Panc1 (cell line): ENCODE measurements around the gene WDR33.

Source experiments
- POLR2AphosphoS5 ChIP-seq: IDR thresholded peaks from 2 replicates; pipeline ENCODE4 v1.6.1; 2012; ENCODE audit warnings: mild to moderate bottlenecking, low read depth, low read length, moderate library complexity
- SIN3A ChIP-seq: IDR thresholded peaks from 2 replicates; pipeline ENCODE4 v1.6.1; 2012; ENCODE audit warnings: low read depth, mild to moderate bottlenecking, low read length, moderate library complexity, borderline replicate concordance; ENCODE audit not compliant: insufficient read depth
- TF ChIP-seq, protein P1 (sequence below): fragments of 450-650 bp; IDR thresholded peaks from 2 replicates; pipeline ENCODE4 v1.5.1; 2017; ENCODE audit warnings: mild to moderate bottlenecking

DNA sequence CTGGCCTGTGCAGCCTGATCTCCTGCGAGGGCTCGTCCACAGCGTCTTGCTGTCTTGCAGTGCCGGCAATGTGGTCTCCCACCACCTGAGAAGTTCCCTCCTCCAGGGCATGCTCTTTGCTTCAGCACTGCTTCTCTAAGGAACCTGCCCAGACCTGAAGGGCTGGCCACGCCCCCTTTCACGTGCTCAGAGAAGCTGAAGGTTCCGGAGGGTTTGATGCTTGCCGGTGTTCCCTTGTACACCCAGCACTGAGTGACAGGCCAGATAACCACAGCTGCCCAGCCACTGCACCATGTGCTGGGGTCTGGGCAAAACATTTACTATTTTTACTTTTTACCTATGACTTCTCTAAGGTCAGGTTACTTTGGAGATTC, 48.7 kb upstream of the WDR33 start:
- TF ChIP-seq, protein P1, sequence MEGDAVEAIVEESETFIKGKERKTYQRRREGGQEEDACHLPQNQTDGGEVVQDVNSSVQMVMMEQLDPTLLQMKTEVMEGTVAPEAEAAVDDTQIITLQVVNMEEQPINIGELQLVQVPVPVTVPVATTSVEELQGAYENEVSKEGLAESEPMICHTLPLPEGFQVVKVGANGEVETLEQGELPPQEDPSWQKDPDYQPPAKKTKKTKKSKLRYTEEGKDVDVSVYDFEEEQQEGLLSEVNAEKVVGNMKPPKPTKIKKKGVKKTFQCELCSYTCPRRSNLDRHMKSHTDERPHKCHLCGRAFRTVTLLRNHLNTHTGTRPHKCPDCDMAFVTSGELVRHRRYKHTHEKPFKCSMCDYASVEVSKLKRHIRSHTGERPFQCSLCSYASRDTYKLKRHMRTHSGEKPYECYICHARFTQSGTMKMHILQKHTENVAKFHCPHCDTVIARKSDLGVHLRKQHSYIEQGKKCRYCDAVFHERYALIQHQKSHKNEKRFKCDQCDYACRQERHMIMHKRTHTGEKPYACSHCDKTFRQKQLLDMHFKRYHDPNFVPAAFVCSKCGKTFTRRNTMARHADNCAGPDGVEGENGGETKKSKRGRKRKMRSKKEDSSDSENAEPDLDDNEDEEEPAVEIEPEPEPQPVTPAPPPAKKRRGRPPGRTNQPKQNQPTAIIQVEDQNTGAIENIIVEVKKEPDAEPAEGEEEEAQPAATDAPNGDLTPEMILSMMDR, result no peak
- TF ChIP-seq POLR2AphosphoS5, result no peak
- TF ChIP-seq SIN3A, result no peak
